ENCODE data around the gene FAM3D. TPM values are rescaled to one million over a fixed set of nuclear protein-coding genes. Genes with fewer than 3 reads are reported as not detected.

FAM3D gene
- total and polyA plus RNA-seq, 2 of the 8 experiments (the other 6 are each of a cell fraction or from before 2014, with no cell fraction given): not detected

- Histone ChIP-seq H2AFZ (ENCODE audit: low read length) (no peak overlapping the region), H4K20me1 (replicated peaks in 1 of 2; ENCODE audit: control insufficient read depth in 1 of 2, insufficient read depth in 2 of 2, low read length in 2 of 2) (no peaks in the 10 kb centered on the region), H3K27ac (ENCODE audit: low read depth, low read length) (no peak overlapping the region), H2BK20ac (ENCODE audit: low read length) (no peak overlapping the region), H3K4ac (replicated peaks; ENCODE audit: insufficient read length, low read depth, low read length) (no peak overlapping the region), H2BK12ac (ENCODE audit: low read depth, low read length) (no peak overlapping the region), H2BK5ac (ENCODE audit: low read depth, low read length) (no peak overlapping the region), H3K4me1 (replicated peaks in 1 of 4; ENCODE audit: control insufficient read depth in 3 of 4, insufficient read depth in 4 of 4, low read length in 3 of 4) (no peaks in the 10 kb centered on the region), H3K4me3 (ENCODE audit: extremely low read depth in 1 of 4, insufficient read depth in 2 of 4, low read depth in 3 of 4, low read length in 4 of 4) (no peak overlapping the region), H2BK120ac (replicated peaks; ENCODE audit: low read depth, low read length) (no peak overlapping the region), H2AK5ac (ENCODE audit: low read depth, low read length) (no peak overlapping the region), H3K56ac (replicated peaks; ENCODE audit: insufficient read length, low read depth, low read length) (no peak overlapping the region), H3K23me2 (ENCODE audit: low read depth, low read length) (no peaks in the 10 kb centered on the region), H3K14ac (ENCODE audit: insufficient read length) (no peak overlapping the region), H4K8ac (ENCODE audit: extremely low read depth, insufficient read depth, low read length) (no peak overlapping the region), H3K9me3 (ENCODE audit: insufficient read depth in 2 of 2, low read depth in 1 of 2, low read length in 1 of 2) (peaks cover 2 to 4% of the 10 kb centered on the region in 2 experiments; a peak in 3 of 4 replicates), H3K18ac (ENCODE audit: extremely low read depth, low read length) (no peak overlapping the region), H3K9ac (replicated peaks in 1 of 4; ENCODE audit: extremely low read depth in 1 of 4, low read depth in 3 of 4, low read length in 3 of 4) (no peak overlapping the region), H3K79me1 (ENCODE audit: low read depth, low read length) (no peaks in the 10 kb centered on the region), H2BK15ac (ENCODE audit: low read length) (no peak overlapping the region), H4K5ac (ENCODE audit: insufficient read length, low read depth, low read length) (no peak overlapping the region), H3K36me3 (ENCODE audit: control insufficient read depth in 2 of 4, insufficient read depth in 4 of 4, low read length in 3 of 4) (no peaks in the 10 kb centered on the region), H4K91ac (replicated peaks; ENCODE audit: insufficient read length, low read length) (no peak overlapping the region), H3K27me3 (replicated peaks in 1 of 4; ENCODE audit: control insufficient read depth in 3 of 4, extremely low read depth in 1 of 4, insufficient read depth in 3 of 4, low read length in 3 of 4) (no peaks in the 10 kb centered on the region), H3K4me2 (ENCODE audit: insufficient read depth in 1 of 2, low read depth in 2 of 2, low read length in 2 of 2) (no peak overlapping the region), H3K23ac (ENCODE audit: insufficient read length) (no peak overlapping the region), H3K79me2 (ENCODE audit: control insufficient read depth in 1 of 2, insufficient read depth in 2 of 2, low read length in 2 of 2) (no peaks in the 10 kb centered on the region)
- ChIA-PET CTCF (ENCODE audit: partially characterized antibody) (no interaction called here), POLR2A (ENCODE audit: partially characterized antibody) (no interaction called here)
- no peak for FAIRE-seq
- no peak for DNase-seq (ENCODE audit: low read depth in 1 of 2, low spot score in 2 of 2)
- TF ChIP-seq CBX8 (IDR thresholded peaks at IDR 0.05; ENCODE audit: borderline replicate concordance, low read depth, low read length) (no peak), FOSL1 (IDR thresholded peaks at IDR 0.05; ENCODE audit: insufficient read depth, low read depth, low read length) (no peak), GABPA (IDR thresholded peaks at IDR 0.05; ENCODE audit: borderline replicate concordance, insufficient read depth, low read length) (no peak), CHD1 (IDR thresholded peaks at IDR 0.05; ENCODE audit: low read depth, low read length) (no peak), TAF7 (optimal IDR thresholded peaks at IDR 0.05; ENCODE audit: borderline replicate concordance, low read depth, low read length) (no peak), ATF2 (IDR thresholded peaks at IDR 0.05; ENCODE audit: low read length) (no peak), EGR1 (IDR thresholded peaks at IDR 0.05; ENCODE audit: borderline replicate concordance, low read depth, low read length) (no peak), ATF3 (IDR thresholded peaks at IDR 0.05; ENCODE audit: insufficient read depth, low read depth, low read length) (no peak), CEBPB (IDR thresholded peaks at IDR 0.05; ENCODE audit: low read depth, low read length) (no peak), TCF12 (IDR thresholded peaks at IDR 0.05; ENCODE audit: low read depth, low read length) (no peak), SIRT6 (IDR thresholded peaks at IDR 0.05; ENCODE audit: low read length) (no peak), RFX5 (IDR thresholded peaks at IDR 0.05; ENCODE audit: borderline replicate concordance, low read depth, low read length) (no peak), MAFK (IDR thresholded peaks at IDR 0.05; ENCODE audit: low read depth, low read length) (no peak), KDM1A (IDR thresholded peaks at IDR 0.05; ENCODE audit: borderline replicate concordance, low read length) (no peak)
These were observed 31.7 kb upstream of the FAM3D start for GRCh38 chr3:58698246-58698645.
